GM19452 (cell line): ENCODE data around the gene PPARG.
"Not testable (repeated sequence)": the region's sequence is repeated elsewhere in the genome, so short reads cannot be mapped to it uniquely, and the experiment has no call there.

Experiments
- ATAC-seq: cut with Tn5 transposase; IDR thresholded peaks from one replicate; pipeline ENCODE4 v1.9.1; 2021; ENCODE audit not compliant: unreplicated experiment

The PPARG gene

DNA sequence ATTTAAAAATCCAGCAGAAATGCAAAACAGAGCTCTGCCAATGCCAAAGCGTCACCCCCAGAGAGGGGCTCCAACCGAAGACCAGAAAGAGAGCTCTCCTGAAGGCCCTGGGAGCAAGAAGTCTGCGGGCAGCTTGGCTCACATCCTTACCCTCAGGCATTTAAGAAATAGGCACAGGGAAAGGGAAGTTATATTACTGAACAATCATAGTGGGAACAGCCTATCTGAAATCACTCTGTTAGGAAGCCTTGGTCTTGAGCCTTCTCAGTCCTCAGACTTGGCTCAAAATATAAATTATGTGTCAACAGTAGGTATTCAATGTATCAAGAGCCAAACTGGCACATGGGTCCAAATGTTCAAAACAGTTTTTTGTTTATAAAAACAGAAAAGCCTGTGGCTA lies 10.3 kb upstream of the PPARG start:
- no peak for ATAC-seq

- no peak for ATAC-seq
Observed at GRCh38 chr3:12279591-12280326, 9.1 kb upstream of the PPARG start.

DNA sequence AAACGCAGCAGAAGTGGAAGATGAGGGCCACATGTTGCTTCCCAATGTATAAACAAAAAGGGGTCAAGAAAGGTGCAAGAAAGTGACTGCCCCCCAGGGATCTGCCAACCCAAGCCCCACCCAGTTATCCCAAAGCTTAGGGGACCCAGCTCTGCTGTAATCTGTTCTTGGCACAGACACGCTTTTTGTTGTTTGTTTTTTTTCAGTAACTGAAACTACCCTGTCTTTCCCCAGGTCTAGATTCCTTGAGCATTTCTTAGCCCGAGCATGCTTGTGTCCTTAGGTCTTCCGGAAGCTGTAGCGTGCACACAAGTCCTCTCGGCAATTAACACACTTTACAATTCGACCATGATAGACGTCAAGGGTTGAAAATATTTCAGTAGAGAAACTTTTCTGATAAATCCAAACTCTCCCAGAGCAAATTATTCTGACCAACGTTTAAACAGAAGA lies 8.5 kb upstream of the PPARG start:
- ATAC-seq: no peak

- no peak for ATAC-seq
Observed at GRCh38 chr3:12284591-12284990, 4.3 kb upstream of the PPARG start.

GRCh38 chr3:12285003-12285555 lies 3.8 kb upstream of the PPARG start:
- no peak for ATAC-seq

DNA sequence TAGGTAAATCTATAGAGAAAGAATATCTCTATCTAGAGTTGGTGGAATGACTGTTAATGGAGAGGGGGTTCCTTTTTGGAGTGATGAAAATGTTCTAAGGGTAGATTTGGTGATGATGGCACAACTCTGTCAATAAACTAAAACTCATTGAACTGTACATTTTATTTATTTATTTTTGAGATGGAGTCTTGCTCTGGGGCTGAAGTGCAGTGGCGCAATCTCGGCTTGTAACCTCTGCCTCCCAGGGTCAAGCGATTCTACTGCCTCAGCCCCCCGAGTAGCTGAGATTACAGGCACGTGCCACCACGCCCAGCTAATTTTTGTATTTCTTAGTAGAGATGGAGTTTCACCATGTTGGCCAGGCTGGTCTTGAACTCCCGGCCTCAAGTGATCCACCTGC lies 3.1 kb upstream of the PPARG start:
- not testable (repeated sequence) for ATAC-seq

DNA sequence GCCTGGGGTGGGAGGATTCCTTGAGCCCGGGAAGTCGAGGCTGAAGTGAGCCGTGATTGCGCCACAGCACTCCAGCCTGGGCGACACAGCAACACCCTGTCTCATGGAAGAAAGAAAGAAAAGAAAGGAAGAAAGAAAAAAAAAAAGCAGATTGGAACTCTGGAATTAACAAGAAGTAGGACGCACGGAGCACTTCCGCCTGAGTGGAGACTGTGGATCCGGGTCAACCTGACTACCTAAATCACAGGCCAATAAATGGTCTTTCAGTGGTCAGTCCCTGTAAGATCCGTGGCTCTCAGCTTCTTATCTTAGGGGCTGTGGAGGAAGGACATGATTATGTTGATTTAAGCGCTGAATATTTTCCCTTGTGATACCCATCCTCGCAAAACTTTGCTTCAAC lies 2.4 kb upstream of the PPARG start:
- no peak for ATAC-seq

- no peak for ATAC-seq
Observed at GRCh38 chr3:12286927-12287726, 1.7 kb upstream of the PPARG start.

DNA sequence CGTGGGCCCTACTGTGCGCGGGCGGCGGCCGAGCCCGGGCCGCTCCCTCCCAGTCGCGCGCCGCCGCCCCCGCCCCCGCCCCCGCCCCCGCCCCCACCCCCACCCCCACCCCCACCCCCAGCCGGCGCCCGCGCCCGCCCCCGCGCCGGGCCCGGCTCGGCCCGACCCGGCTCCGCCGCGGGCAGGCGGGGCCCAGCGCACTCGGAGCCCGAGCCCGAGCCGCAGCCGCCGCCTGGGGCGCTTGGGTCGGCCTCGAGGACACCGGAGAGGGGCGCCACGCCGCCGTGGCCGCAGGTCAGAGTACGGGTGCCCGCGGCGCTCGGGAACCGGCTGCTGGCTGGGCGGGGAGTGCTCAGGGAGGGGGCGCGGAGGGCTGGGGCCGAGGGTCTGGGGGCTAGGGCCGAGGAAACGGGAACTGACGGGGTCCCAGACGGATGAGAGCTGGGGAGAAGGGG lies 1.1 kb upstream of the PPARG start:
- ATAC-seq: no peak

DNA sequence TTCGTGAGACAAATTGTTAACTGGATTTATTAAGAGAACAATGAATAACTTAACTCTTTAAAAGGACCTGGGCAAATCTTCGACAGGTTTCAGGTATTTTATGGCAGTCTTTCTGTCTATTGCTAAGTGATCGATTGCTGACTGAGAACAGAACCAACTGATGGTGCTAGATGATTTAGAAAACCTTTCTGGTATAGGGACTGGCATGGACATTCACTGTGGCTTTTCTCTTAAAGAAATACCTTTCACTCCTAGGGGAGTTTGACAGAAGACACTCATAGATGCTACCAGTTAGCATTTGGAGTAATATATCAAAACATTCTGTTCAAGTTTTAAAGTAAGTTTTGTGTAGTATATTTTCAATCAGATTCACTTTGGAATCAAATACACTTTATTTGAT lies 654 bp downstream of the PPARG start:
- ATAC-seq: no peak

DNA sequence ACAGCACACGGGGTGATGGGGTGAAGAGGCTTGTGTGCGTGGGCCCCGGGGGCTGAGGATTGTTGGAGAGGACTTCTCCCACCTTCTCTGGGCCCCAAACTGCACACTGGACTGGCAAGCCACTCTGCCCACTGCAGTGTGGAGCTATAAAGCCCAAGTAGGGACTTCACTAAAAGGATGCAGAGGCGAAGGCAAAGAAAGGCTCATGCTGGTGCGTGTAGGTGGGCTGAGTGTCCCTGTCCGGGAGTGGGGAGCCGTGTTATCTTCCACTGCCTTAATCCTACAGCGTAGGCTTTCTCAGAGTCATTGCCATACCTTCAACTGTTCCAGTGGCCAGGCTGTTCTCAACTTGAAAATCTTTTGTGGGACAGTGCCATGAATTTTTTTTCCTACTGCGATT lies 3.9 kb downstream of the PPARG start:
- no peak for ATAC-seq

GRCh38 chr3:12294885-12295580 lies 6.2 kb downstream of the PPARG start:
- ATAC-seq: no peak

DNA sequence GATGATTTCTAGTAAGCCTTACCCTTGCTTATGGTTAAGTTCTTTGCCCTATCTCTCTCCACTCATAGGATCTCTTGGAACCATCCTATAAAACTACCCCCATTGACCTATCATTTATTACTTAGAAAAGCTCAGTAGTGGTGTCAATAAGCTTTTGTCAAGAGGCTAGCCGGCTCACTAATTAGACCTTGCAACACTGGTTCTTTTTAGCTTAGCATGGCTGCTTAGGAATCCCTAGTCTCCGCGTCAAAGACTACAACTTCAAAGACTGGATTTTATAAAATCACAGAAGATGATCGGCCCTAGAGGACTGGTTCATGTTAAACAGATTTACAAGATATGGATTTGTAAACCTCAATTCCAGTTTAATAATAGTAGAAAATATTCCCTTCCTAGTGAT lies 7.6 kb downstream of the PPARG start:
- no peak for ATAC-seq

- ATAC-seq: no peak
Observed at GRCh38 chr3:12299026-12299425, 10.2 kb downstream of the PPARG start.

GRCh38 chr3:12300137-12300536 lies 11.3 kb downstream of the PPARG start:
- no peak for ATAC-seq

DNA sequence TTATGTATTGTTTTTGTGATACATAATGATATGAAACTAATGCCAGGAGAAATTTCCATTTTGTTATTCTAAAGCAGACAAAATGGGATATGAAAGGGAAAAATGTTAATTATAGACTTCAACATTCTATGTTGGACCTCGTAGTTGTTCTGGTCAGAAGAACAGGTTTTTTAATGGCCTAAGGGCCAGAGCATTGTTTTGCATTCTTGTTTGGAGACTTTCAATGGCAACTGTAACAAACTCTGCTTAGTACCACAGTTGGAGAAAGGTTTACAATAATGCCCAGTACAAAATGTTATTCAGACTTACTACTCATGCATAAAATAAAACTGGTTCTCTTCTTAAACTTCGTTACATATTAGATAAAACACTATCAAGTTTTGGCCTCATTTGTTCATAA lies 12.2 kb downstream of the PPARG start:
- no peak for ATAC-seq

DNA sequence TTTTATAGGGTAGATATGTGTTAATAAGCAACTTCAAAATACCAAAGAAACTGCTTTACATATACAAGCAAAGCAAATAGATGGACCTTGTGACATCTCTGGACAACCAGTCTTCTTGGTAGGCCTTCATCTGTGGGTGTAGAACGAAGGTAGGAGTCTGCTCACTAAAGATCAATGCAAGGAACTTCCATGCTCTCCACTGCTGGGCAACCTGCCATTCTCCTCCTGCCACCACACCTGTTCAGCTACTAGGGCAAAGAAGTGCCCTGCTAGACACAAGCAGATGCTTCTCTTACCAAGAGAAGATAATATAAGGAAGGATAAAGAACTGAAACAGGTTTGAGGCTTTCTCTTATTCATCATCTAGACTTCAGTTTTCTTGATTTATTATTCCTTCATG lies 12.6 kb downstream of the PPARG start:
- ATAC-seq: no peak

GRCh38 chr3:12302564-12302963 lies 13.7 kb downstream of the PPARG start:
- no peak for ATAC-seq

DNA sequence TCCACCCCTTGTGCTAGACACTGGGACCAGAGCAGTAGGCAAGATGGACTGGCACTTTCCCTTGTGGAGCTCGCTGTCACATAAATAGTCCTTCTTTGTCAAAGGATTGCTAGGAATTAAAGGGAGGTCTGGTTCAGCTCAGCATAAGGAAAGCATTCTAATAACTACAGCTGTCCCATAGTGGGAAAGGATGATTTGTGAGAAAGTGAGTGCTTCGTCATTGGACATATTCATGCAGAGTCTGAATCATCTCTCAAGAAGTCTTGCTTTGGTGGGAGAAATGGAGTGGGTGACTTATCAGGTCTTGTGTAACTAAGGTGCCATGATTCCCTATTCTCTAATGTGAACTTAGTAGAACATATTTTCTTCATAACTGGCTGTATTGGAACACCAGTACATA lies 14.7 kb downstream of the PPARG start:
- ATAC-seq: no peak

DNA sequence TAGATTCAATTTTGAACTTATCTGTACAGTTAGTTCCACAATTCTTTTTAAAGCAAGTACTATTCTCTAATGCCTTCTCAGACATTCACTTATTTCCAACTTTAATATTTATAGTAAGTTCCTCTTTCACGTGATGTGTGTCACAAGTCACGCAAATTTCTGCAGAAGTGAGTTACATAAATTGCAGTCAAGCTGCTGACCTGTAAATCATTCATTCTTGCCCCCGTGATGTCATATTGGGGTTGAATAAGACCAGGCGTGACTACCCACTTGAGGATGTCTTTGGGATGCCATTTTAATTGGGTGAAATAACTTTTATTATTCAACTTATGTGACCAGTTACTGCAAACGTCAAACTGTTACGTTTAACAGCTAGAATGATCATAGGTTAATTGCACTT lies 15.1 kb downstream of the PPARG start:
- ATAC-seq: no peak

DNA sequence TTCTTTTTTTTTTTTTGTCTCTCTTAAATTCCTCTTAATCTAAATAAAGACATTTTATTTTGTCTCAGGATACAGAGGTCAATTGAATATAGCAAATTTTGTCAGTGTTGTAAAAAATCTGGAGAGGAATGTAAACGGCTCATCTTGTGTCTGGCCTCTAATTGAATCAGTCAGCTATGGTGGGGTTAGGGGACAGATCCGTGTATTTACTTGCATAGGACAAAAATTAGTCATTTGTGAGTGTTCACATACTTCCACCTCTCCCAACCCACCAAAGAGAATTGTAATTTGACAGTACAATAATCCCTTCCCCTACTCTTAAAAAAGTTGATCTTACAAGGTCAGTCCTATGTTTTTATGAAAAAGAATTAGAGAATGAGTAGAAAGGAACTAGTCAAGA lies 18.3 kb downstream of the PPARG start:
- ATAC-seq: no peak

GRCh38 chr3:12308517-12308916 lies 19.6 kb downstream of the PPARG start:
- no peak for ATAC-seq
